HepG2 (cell line): ENCODE data around the gene TTC22. TPM values are rescaled to one million over a fixed set of nuclear protein-coding genes. Genes with fewer than 3 reads are reported as not detected.
A peak's percentile ranks its signal among the peaks of the same experiment; 100 is the strongest.

ENCODE experiments used
- CHCHD3 ChIP-seq: sonication (generic); formaldehyde crosslinking; IDR thresholded peaks from 2 replicates; pipeline ENCODE4 v1.8.0; 2022; ENCODE audit warnings: mild to moderate bottlenecking, missing genetic modification reagents, moderate library complexity
- HES4 ChIP-seq: sonication (generic); formaldehyde crosslinking; IDR thresholded peaks from 2 replicates; pipeline ENCODE4 v1.9.0; 2021; ENCODE audit warnings: mild to moderate bottlenecking, missing genetic modification reagents, borderline replicate concordance
- HHEX ChIP-seq: IDR thresholded peaks from 2 replicates; pipeline ENCODE4 v1.6.1; 2016; ENCODE audit warnings: control low read depth
- NR2F1 ChIP-seq, 2 experiments: fragments of 450-650 bp in 1 of 2; formaldehyde crosslinking in 1 of 2; IDR thresholded peaks; 2 replicates each; pipeline versions ENCODE4 v1.5.0 to v1.6.1; 2016 to 2020; ENCODE audit warnings: mild to moderate bottlenecking in 1 of 2, missing compliant biosample characterization in 1 of 2, missing genetic modification reagents in 1 of 2, moderate library complexity in 1 of 2
- RAD21 ChIP-seq: fragments of 450-650 bp; formaldehyde crosslinking; IDR thresholded peaks from 2 replicates; pipeline ENCODE4 v1.5.0; 2020; ENCODE audit warnings: mild to moderate bottlenecking
- SP1 ChIP-seq, 2 experiments: fragments of 450-650 bp in 1 of 2; sonication (generic) in 1 of 2; formaldehyde crosslinking in 1 of 2; IDR thresholded peaks; 2 replicates each; pipeline versions ENCODE4 v1.4.0 to v1.6.1; 2016 to 2020; ENCODE audit warnings: missing genetic modification reagents in 1 of 2
- STAG1 ChIP-seq: sonication (generic); formaldehyde crosslinking; IDR thresholded peaks from 2 replicates; pipeline ENCODE4 v1.4.0; 2020; ENCODE audit warnings: missing genetic modification reagents
- U2AF2 ChIP-seq: fragments of 200-400 bp; formaldehyde crosslinking; IDR thresholded peaks from 2 replicates; pipeline ENCODE4 v1.6.1; 2017; ENCODE audit warnings: low read depth, mild to moderate bottlenecking, low read length
- ZNF138 ChIP-seq: sonication (generic); formaldehyde crosslinking; IDR thresholded peaks from 2 replicates; pipeline ENCODE4 v1.5.0; 2020; ENCODE audit warnings: mild to moderate bottlenecking, low read depth, missing genetic modification reagents
- ZNF180 ChIP-seq: sonication (generic); formaldehyde crosslinking; IDR thresholded peaks from 2 replicates; pipeline ENCODE4 v1.4.0; 2020; ENCODE audit warnings: low read depth, missing genetic modification reagents, borderline replicate concordance
- ZNF564 ChIP-seq: sonication (generic); formaldehyde crosslinking; IDR thresholded peaks from 2 replicates; pipeline ENCODE4 v1.8.1; 2023; ENCODE audit warnings: mild to moderate bottlenecking, missing genetic modification reagents
- ZNF567 ChIP-seq: sonication (generic); formaldehyde crosslinking; IDR thresholded peaks from 2 replicates; pipeline ENCODE4 v1.8.1; 2023; ENCODE audit warnings: mild to moderate bottlenecking, missing genetic modification reagents, borderline replicate concordance
- ZNF616 ChIP-seq: sonication (generic); formaldehyde crosslinking; IDR thresholded peaks from 2 replicates; pipeline ENCODE4 v1.5.0; 2020; ENCODE audit warnings: low read depth, mild to moderate bottlenecking, missing genetic modification reagents
- ZNF670 ChIP-seq: sonication (generic); formaldehyde crosslinking; IDR thresholded peaks from 2 replicates; pipeline ENCODE4 v1.8.0; 2022; ENCODE audit warnings: mild to moderate bottlenecking, missing genetic modification reagents, borderline replicate concordance
- ZSCAN20 ChIP-seq: sonication (generic); formaldehyde crosslinking; IDR thresholded peaks from 2 replicates; pipeline ENCODE4 v1.4.0; 2020; ENCODE audit warnings: missing genetic modification reagents, mild to moderate bottlenecking, borderline replicate concordance
- ZSCAN29 ChIP-seq: sonication (generic); formaldehyde crosslinking; conservative IDR thresholded peaks from 2 replicates; pipeline ENCODE4 v1.4.0; 2020; ENCODE audit warnings: mild to moderate bottlenecking, missing genetic modification reagents
- polyA plus RNA-seq, 8 experiments: library from polyadenylated mRNA; depleted of rRNA in 3 of 8; stranded (reverse) in 7 of 8; unstranded in 1 of 8; fragments of >200 nt; fragmentation: Illumina TruSeq in 4 of 8; extraction: Trizol in 4 of 8; gene quantifications; 2 replicates each; pipeline versions ENCODE4 v1.2.1 to v1.2.3, GENCODE V29; 2011 to 2016; ENCODE audit warnings: low read depth in 4 of 8, missing spikeins in 1 of 8, mixed read lengths in 1 of 8; ENCODE audit not compliant: insufficient read depth in 1 of 8
- total RNA-seq, 5 experiments: library from RNA; depleted of rRNA; stranded (reverse); fragments of >200 nt; fragmentation: Illumina TruSeq; extraction: Trizol; gene quantifications; 2 replicates each; pipeline ENCODE4 v1.2.3, GENCODE V29; 2016; ENCODE audit warnings: low read depth in 1 of 5
- TF ChIP-seq, protein P1 (sequence below): sonication (generic); formaldehyde crosslinking; IDR thresholded peaks from 2 replicates; pipeline ENCODE4 v1.5.1; 2020; ENCODE audit warnings: missing genetic modification reagents, mild to moderate bottlenecking, borderline replicate concordance
- TF ChIP-seq, protein P2 (sequence below): IDR thresholded peaks from 2 replicates; pipeline ENCODE4 v1.6.1; 2016; ENCODE audit warnings: low read depth, borderline replicate concordance
- TF ChIP-seq, protein P3 (sequence below), 2 experiments: fragments of 450-650 bp in 1 of 2; sonication (generic) in 1 of 2; formaldehyde crosslinking; IDR thresholded peaks; 2 replicates each; pipeline versions ENCODE4 v1.5.0 to v1.8.0; 2020 to 2022; ENCODE audit warnings: mild to moderate bottlenecking in 1 of 2, missing genetic modification reagents in 1 of 2
- TF ChIP-seq, protein P4 (sequence below): IDR thresholded peaks from 2 replicates; pipeline ENCODE4 v1.6.1; 2016; ENCODE audit warnings: missing compliant biosample characterization, missing genetic modification reagents, borderline replicate concordance
- TF ChIP-seq, protein P5 (sequence below): sonication (generic); formaldehyde crosslinking; IDR thresholded peaks from 2 replicates; pipeline ENCODE4 v1.8.0; 2022; ENCODE audit warnings: low read depth, missing genetic modification reagents
- TF ChIP-seq, protein P6 (sequence below): fragments of 450-650 bp; IDR thresholded peaks from 2 replicates; pipeline ENCODE4 v1.6.1; 2016

TTC22 gene
- total and polyA plus RNA-seq, 2 of the 13 experiments (the other 11 are each of a cell fraction or from before 2014, with no cell fraction given) = not detected

DNA sequence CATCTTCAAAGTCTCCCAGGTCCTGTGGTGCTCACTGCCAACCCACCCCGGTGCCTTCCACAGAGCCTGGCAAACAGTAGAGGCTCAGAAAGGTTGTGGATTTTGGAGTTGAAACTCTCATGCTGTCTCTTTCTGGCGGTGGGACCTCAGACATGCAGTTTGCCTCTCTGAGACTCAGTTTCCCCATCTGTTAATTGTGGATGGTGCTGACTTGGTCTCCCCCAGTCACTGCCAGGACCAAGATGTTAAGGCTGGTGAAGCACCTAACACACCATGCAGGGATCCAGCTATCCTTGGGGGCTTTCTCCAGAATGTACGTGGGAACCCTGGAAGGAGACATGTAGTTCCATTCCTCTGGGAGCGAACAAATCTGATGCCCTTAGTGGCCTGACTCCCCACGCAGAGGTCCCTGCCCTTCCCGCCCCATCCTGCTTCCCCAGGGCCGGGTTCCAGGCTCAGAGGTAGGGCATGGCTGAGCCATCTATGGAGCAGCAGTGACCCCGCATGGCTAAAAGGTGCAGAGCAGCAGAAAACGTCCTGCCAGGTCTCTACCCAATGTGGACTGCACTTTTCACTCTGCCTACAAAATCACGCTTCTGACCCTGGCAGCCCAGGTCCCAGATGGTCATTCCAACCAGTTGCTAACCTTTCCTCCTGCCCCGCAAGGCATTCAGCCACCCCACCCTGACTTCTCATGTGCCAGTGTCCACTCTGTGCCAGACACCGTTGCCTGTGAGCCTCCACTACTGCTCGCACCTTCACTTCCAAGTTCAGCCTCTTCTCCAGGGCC, 9.2 kb upstream of the TTC22 start (continued):
- TF ChIP-seq, protein P1, sequence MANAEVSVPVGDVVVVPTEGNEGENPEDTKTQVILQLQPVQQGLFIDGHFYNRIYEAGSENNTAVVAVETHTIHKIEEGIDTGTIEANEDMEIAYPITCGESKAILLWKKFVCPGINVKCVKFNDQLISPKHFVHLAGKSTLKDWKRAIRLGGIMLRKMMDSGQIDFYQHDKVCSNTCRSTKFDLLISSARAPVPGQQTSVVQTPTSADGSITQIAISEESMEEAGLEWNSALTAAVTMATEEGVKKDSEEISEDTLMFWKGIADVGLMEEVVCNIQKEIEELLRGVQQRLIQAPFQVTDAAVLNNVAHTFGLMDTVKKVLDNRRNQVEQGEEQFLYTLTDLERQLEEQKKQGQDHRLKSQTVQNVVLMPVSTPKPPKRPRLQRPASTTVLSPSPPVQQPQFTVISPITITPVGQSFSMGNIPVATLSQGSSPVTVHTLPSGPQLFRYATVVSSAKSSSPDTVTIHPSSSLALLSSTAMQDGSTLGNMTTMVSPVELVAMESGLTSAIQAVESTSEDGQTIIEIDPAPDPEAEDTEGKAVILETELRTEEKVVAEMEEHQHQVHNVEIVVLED (CRISPR knock-in tag) = no peak
- no peak for TF ChIP-seq ZSCAN29 (CRISPR knock-in tag)
- TF ChIP-seq, protein P2, sequence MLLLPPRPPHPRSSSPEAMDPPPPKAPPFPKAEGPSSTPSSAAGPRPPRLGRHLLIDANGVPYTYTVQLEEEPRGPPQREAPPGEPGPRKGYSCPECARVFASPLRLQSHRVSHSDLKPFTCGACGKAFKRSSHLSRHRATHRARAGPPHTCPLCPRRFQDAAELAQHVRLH = peak; percentile 28; the same call in 1 of the 2 replicates
- TF ChIP-seq ZNF138 (CRISPR knock-in tag) = 0 out of 2 replicates have a peak, but pooled peaks have one; percentile 39
- no peak for TF ChIP-seq SP1 (IDR thresholded peaks at IDR 0.05)
- no peak for TF ChIP-seq SP1 (CRISPR knock-in tag; IDR thresholded peaks at IDR 0.05)
- TF ChIP-seq HES4 = no peak
- TF ChIP-seq ZSCAN20 = no peak
- TF ChIP-seq ZNF564 = no peak
- peak; percentile 98 for TF ChIP-seq STAG1 (CRISPR knock-in tag)
- TF ChIP-seq U2AF2 = no peak
- no peak for TF ChIP-seq CHCHD3 (CRISPR knock-in tag)
- no peak for TF ChIP-seq ZNF180 (CRISPR knock-in tag)
- no peak for TF ChIP-seq HHEX (CRISPR knock-in tag)
- TF ChIP-seq, protein P3, sequence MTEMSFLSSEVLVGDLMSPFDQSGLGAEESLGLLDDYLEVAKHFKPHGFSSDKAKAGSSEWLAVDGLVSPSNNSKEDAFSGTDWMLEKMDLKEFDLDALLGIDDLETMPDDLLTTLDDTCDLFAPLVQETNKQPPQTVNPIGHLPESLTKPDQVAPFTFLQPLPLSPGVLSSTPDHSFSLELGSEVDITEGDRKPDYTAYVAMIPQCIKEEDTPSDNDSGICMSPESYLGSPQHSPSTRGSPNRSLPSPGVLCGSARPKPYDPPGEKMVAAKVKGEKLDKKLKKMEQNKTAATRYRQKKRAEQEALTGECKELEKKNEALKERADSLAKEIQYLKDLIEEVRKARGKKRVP (CRISPR knock-in tag; IDR thresholded peaks at IDR 0.05) = no peak
- TF ChIP-seq, protein P4, sequence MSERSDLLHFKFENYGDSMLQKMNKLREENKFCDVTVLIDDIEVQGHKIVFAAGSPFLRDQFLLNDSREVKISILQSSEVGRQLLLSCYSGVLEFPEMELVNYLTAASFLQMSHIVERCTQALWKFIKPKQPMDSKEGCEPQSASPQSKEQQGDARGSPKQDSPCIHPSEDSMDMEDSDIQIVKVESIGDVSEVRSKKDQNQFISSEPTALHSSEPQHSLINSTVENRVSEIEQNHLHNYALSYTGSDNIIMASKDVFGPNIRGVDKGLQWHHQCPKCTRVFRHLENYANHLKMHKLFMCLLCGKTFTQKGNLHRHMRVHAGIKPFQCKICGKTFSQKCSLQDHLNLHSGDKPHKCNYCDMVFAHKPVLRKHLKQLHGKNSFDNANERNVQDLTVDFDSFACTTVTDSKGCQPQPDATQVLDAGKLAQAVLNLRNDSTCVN (CRISPR knock-in tag) = no peak
- no peak for TF ChIP-seq NR2F1 (CRISPR knock-in tag; IDR thresholded peaks at IDR 0.05)
- TF ChIP-seq ZNF670 = no peak
- TF ChIP-seq ZNF616 (CRISPR knock-in tag) = no peak
- TF ChIP-seq, protein P5, sequence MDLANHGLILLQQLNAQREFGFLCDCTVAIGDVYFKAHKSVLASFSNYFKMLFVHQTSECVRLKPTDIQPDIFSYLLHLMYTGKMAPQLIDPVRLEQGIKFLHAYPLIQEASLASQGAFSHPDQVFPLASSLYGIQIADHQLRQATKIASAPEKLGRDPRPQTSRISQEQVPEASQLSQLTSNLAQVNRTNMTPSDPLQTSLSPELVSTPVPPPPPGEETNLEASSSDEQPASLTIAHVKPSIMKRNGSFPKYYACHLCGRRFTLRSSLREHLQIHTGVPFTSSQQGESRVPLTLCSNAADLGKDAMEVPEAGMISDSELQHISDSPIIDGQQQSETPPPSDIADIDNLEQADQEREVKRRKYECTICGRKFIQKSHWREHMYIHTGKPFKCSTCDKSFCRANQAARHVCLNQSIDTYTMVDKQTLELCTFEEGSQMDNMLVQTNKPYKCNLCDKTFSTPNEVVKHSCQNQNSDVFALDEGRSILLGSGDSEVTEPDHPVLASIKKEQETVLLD (CRISPR knock-in tag) = no peak
- TF ChIP-seq, protein P6, sequence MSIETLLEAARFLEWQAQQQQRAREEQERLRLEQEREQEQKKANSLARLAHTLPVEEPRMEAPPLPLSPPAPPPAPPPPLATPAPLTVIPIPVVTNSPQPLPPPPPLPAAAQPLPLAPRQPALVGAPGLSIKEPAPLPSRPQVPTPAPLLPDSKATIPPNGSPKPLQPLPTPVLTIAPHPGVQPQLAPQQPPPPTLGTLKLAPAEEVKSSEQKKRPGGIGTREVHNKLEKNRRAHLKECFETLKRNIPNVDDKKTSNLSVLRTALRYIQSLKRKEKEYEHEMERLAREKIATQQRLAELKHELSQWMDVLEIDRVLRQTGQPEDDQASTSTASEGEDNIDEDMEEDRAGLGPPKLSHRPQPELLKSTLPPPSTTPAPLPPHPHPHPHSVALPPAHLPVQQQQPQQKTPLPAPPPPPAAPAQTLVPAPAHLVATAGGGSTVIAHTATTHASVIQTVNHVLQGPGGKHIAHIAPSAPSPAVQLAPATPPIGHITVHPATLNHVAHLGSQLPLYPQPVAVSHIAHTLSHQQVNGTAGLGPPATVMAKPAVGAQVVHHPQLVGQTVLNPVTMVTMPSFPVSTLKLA = no peak
- TF ChIP-seq RAD21 (CRISPR knock-in tag) = peak; percentile 92
- 0 out of 2 replicates have a peak, but pooled peaks have one; percentile 54 for TF ChIP-seq ZNF567 (CRISPR knock-in tag)
